HG03378 (cell line): ENCODE measurements around the gene TRIM7.
"Not testable (repeated sequence)": the region's sequence is repeated elsewhere in the genome, so short reads cannot be mapped to it uniquely, and the experiment has no call there.

Experiments used
- ATAC-seq: cut with Tn5 transposase; IDR thresholded peaks from one replicate; pipeline ENCODE4 v1.9.1; 2021; ENCODE audit warnings: mild to moderate bottlenecking, moderate library complexity; ENCODE audit not compliant: unreplicated experiment

The TRIM7 gene

DNA sequence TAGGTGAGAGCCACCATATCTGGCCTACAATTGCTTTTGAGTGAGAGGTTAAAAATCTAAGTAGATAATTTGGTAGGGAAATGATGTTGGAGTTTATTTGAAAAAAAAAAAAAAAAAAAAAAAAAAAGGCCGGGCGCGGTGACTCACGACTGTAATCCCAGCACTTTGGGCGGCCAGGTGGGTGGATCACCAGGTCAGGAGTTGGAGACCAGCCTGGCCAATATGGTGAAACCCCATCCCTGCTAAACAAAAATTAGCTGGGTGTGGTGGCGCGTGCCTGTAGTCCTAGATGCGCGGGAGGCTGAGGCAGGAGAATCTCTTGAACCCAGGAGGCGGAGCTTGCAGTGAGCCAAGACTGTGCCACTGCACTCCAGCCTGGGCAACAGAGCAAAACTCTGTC is 9.3 kb upstream of the TRIM7 start:
- not testable (repeated sequence) for ATAC-seq

DNA sequence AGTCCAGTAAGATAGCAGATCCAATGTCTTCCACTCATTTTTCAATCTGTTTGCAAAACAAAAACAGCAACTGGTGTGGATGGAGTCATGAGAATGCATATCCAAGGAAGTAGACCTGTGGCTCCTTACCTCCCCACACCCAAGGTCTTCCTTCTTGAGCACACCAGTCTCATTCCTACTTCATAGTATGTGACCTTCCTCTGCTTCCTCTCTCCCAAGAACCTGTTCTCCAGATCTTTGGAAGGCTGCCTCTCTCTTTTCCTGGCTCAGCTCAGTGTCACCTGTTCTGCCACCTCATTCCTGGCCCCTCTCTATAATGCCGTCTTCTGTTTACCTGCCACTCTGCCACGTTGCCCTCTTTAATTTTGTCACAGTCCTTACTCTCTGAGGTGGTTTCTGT is 7.9 kb upstream of the TRIM7 start:
- no peak for ATAC-seq

GRCh38 chr5:181212080-181212479 is 7.1 kb upstream of the TRIM7 start:
- ATAC-seq: no peak

- no peak for ATAC-seq
Observed at GRCh38 chr5:181211208-181211607, 6.2 kb upstream of the TRIM7 start.

DNA sequence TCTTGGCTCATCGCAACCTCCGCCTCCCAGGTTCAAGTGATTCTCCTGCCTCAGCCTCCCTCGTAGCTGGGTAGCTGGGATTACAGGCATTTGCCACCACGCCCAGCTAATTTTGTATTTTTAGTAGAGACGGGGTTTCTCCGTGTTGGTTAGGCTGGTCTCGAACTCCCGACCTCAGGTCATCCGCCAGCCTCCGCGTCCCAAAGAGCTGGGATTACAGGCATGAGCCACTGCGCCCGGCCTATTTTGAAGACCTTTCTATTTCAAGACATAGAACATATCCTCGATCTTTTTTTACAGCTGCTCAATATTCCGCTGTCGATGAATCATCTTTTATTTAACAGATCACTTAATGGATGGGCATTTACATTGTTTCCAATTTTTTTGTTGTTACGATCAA is 5.7 kb upstream of the TRIM7 start:
- not testable (repeated sequence) for ATAC-seq

GRCh38 chr5:181210148-181210547 is 5.2 kb upstream of the TRIM7 start:
- not testable (repeated sequence) for ATAC-seq

DNA sequence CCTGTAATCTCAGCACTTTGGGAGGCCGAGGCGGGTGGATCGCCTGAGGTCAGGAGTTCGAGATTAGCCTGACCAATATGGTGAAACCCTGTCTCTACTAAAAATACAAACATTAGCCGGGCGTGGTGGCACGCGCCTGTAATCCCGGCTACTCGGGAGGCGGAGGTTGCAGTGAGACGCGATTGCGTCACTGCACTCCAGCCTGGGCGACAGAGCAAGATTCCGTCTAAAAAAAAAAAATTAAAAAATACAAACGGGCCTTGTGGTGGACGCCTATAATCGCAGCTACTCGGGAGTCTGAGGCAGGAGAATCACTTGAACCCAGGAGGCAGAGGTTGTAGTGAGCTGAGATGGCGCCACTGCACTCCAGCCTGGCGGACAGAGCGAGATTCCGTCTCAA is 4.0 kb upstream of the TRIM7 start:
- not testable (repeated sequence) for ATAC-seq

GRCh38 chr5:181207960-181208253 is 2.9 kb upstream of the TRIM7 start:
- no peak for ATAC-seq

DNA sequence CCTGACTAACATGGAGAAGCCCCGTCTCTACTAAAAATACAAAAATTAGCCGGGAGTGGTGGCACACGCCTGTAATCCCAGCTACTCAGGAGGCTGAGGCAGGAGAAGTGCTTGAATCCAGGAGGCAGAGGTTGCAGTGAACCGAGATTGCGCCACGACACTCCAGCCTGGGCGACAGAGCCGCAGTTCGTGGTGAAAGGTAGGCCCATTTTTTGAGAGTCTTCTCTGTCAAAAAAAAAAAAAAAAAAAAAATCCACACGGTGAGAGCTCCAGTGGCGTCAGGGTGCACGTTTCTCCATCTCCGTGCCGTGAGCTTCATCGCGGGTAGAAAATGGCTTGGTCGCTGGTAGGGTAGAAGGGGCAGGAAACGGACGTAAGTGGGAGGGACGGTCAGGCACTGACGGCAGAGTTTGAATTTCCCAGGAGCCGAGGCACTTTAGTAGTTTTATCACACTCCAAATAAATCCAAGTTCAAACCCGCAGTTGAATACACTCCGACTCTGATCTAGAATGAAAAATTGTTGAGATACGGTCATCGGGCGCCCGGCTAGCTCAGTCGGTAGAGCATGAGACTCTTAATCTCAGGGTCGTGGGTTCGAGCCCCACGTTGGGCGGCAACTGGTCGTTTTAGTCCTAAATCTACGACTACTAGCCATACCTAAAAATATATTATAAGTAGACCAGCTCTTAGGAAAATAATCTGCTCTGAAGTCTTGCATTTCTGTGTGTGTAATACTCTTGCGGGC is 2.4 kb upstream of the TRIM7 start:
- no peak for ATAC-seq

GRCh38 chr5:181205761-181206649 is 1.0 kb upstream of the TRIM7 start:
- no peak for ATAC-seq

- ATAC-seq: no peak
Observed at GRCh38 chr5:181204113-181204825, 727 bp downstream of the TRIM7 start.

DNA sequence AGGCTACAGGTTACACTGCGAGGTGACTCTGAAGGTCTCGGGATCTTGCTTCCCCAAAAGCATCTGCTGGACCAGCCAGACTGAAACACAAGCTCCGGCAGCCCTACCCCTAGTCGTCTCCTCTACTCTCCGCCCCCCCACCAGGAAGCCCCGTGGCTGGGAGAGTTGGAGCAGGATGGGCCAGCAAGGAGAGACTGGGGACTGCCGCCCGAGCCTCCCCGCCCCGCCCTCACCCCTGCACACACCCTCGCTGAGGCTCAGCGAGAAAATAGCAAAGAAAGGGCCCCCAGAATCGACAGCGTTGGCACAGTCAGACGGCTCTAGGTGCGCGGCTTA is 1.3 kb downstream of the TRIM7 start:
- ATAC-seq: no peak

DNA sequence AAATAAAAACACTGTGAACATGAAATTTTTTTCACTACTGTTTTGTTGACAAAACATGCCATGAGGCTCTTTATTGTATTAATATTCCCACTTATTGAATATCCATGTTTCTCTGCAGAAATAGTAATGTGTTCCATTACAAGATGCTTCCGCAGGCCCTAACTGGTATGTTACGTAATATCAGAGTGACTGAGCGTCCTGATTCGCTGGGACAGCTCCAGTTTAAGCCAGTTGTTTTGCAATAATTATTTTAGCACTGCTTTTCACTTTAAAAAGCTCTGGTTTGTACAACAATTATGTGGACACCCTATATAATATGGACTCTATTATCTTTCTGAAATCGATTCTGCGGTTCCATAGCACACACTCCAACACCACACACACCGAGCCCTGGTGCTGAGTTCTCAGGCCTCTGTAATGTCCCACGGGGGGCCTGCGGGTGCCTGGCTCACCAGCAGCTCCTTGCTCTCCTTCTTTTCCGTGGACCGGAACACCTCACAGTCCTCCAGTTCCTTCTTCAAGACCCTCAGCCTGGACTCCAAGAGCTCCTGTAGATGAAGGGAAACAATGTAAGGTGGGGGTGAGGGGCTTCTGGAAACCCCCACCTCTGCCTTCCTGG is 1.8 kb downstream of the TRIM7 start:
- ATAC-seq: no peak

GRCh38 chr5:181200816-181201215 is 4.2 kb downstream of the TRIM7 start:
- no peak for ATAC-seq

- ATAC-seq: no peak
Observed at GRCh38 chr5:181199881-181200638, 4.9 kb downstream of the TRIM7 start.

GRCh38 chr5:181198905-181199519 is 6.0 kb downstream of the TRIM7 start:
- ATAC-seq: peak; percentile 78

- no peak for ATAC-seq
Observed at GRCh38 chr5:181198106-181198685, 6.8 kb downstream of the TRIM7 start.

- no peak for ATAC-seq
Observed at GRCh38 chr5:181197326-181197951, 7.6 kb downstream of the TRIM7 start.

DNA sequence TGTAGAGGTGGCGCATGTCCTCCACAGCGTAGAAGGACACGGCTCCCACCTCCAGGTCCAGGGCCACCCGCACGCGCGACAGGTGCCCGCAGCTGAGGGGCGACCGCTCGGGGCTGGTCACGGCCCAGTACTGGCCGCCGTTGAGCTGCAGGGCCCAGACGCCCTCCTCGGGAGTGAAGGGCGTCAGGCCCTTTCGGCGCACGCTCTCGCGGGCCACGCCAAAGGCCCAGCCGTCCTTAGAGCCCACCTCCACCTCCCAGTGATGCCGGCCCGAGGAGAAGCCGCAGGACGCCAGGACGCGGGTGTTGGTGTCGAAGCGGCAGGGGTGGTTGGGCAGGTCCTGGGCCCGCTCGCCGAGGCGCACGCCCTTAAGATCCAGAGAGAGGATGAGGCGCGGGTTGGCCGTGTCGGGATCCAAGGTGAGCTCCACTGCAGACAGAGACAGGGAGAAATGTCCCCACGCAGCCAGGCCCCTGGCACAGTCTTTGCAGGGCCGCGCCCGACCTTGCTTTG is 9.7 kb downstream of the TRIM7 start:
- ATAC-seq: no peak
